ENCODE measurements around the gene MAP3K2.

DNA sequence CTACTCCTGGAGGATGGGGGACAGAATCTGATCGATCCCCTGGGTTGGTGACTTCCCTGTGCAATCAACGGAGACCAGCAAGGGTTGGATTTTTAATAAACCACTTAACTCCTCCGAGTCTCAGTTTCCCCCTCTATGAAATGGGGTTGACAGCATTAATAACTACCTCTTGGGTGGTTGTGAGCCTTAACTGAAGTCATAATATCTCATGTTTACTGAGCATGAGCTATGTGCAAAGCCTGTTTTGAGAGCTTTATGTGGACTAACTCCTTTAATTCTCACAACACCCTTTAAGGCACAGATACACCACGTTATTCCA, 31.3 kb upstream of the MAP3K2 start:
- TF ChIP-seq, protein P1, sequence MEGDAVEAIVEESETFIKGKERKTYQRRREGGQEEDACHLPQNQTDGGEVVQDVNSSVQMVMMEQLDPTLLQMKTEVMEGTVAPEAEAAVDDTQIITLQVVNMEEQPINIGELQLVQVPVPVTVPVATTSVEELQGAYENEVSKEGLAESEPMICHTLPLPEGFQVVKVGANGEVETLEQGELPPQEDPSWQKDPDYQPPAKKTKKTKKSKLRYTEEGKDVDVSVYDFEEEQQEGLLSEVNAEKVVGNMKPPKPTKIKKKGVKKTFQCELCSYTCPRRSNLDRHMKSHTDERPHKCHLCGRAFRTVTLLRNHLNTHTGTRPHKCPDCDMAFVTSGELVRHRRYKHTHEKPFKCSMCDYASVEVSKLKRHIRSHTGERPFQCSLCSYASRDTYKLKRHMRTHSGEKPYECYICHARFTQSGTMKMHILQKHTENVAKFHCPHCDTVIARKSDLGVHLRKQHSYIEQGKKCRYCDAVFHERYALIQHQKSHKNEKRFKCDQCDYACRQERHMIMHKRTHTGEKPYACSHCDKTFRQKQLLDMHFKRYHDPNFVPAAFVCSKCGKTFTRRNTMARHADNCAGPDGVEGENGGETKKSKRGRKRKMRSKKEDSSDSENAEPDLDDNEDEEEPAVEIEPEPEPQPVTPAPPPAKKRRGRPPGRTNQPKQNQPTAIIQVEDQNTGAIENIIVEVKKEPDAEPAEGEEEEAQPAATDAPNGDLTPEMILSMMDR (conservative IDR thresholded peaks at IDR 0.05; ENCODE audit: low read depth, low read length): no peak
- no peak for TF ChIP-seq EZH2 (IDR thresholded peaks at IDR 0.05; ENCODE audit: borderline replicate concordance, low read depth, low read length, poor library complexity, severe bottlenecking)

All from A673 (cell line).